ENCODE data around the gene TIGIT.

GRCh38 chr3:114313426-114313825 is 19.6 kb downstream of the TIGIT start:
- no peak for TF ChIP-seq GATA3 (IDR thresholded peaks at IDR 0.05; ENCODE audit: low read depth, low read length)
- TF ChIP-seq GATA2 (IDR thresholded peaks at IDR 0.05; ENCODE audit: low read depth, low read length): no peak
